Esophagus squamous epithelium (tissue), 4 donors: ENCODE data around the gene TDRD10.

ENCODE experiments used
- POLR2A ChIP-seq, 4 donors: fragments of 450-650 bp; IDR thresholded peaks; one replicate each; pipeline ENCODE4 v1.6.1; 2017; ENCODE audit warnings: antibody characterized with exemption in 4 of 4, mild to moderate bottlenecking in 4 of 4, moderate library complexity in 3 of 4
- TF ChIP-seq, protein P1 (sequence below), 6 experiments: fragments of 450-650 bp in 4 of 6; fragments of 200-600 bp in 2 of 6; sonication (generic) in 2 of 6; IDR thresholded peaks; one replicate each; pipeline ENCODE4 v1.5.1; 2016 to 2019; ENCODE audit warnings: antibody characterized with exemption in 6 of 6, mild to moderate bottlenecking in 4 of 6, moderate library complexity in 4 of 6

DNA sequence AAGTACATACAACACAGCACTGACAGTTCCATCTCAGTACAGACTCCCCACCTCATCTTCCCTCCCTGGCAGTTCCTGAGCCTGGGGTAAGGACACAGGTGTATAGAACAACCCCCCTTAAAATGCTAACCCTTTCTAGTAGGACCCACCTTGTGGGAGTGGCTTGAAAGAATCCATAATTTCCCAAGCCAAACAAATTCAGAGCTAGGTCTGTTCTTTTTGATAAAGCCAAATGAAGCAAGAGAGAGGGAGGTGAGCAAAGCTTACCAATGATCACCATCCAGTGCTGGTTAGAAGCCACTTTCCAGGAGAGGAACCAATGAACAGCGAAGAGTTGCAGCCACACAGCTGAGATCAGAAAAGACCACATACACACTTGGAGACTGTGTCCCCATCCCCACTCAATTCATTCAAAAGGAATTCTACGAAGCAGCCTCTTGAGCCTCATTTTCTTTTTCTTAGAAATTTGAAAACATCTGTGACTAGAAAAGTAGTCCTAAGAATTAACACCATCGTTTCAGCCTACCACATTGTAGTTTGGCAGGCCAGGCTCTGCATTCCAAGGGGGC is 47.3 kb downstream of the TDRD10 start:
- no peak for TF ChIP-seq POLR2A (IDR thresholded peaks at IDR 0.05)
- TF ChIP-seq, protein P1, sequence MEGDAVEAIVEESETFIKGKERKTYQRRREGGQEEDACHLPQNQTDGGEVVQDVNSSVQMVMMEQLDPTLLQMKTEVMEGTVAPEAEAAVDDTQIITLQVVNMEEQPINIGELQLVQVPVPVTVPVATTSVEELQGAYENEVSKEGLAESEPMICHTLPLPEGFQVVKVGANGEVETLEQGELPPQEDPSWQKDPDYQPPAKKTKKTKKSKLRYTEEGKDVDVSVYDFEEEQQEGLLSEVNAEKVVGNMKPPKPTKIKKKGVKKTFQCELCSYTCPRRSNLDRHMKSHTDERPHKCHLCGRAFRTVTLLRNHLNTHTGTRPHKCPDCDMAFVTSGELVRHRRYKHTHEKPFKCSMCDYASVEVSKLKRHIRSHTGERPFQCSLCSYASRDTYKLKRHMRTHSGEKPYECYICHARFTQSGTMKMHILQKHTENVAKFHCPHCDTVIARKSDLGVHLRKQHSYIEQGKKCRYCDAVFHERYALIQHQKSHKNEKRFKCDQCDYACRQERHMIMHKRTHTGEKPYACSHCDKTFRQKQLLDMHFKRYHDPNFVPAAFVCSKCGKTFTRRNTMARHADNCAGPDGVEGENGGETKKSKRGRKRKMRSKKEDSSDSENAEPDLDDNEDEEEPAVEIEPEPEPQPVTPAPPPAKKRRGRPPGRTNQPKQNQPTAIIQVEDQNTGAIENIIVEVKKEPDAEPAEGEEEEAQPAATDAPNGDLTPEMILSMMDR (IDR thresholded peaks at IDR 0.05) = no peak
